PC-9 (cell line): ENCODE results near the gene HPX. TPM values are rescaled to one million over a fixed set of nuclear protein-coding genes. Genes with fewer than 3 reads are reported as not detected.

Source experiments
- BruUV-seq: library from RNA; stranded (reverse); fragments of 400-500 nt; replicated peaks from 2 replicates; lab custom pipeline; 2021; lab: Mats Ljungman, UMichigan
- CTCF ChIA-PET: fragments of 300-600 bp; sonication (Branson Sonifier 250); formaldehyde crosslinking; loops from one replicate; lab custom pipeline; 2022; ENCODE audit warnings: antibody characterized with exemption; lab: Charles Lee
- POLR2A ChIA-PET: fragments of 300-600 bp; sonication (Branson Sonifier 250); formaldehyde crosslinking; loops from one replicate; lab custom pipeline; 2022; ENCODE audit warnings: antibody characterized with exemption; ENCODE audit not compliant: unreplicated experiment; lab: Charles Lee
- DNase-seq, 2 experiments: peaks; one replicate each; pipeline versions ENCODE4 v3.0.0 to v3.0.0-alpha.2; 2015 to 2022; ENCODE audit warnings: mixed read lengths in 1 of 2
- H2AFZ ChIP-seq: fragments of 200-600 bp; sonication (generic); 2 replicates; pipeline ENCODE4 v1.8.1; 2017; ENCODE audit warnings: antibody characterized with exemption
- H3F3A ChIP-seq: fragments of 200-600 bp; sonication (generic); 2 replicates; pipeline ENCODE4 v1.8.1; 2017; ENCODE audit warnings: antibody characterized with exemption, mild to moderate bottlenecking, low read depth; ENCODE audit not compliant: insufficient read depth
- H3K27ac ChIP-seq: fragments of 200-600 bp; sonication (generic); 2 replicates; pipeline ENCODE4 v1.6.1; 2016; ENCODE audit warnings: mixed run types
- H3K27me3 ChIP-seq: fragments of 200-600 bp; sonication (generic); 2 replicates; pipeline ENCODE4 v1.6.1; 2016; ENCODE audit warnings: low read depth, mixed run types; ENCODE audit not compliant: insufficient read depth
- H3K36me3 ChIP-seq: fragments of 200-600 bp; sonication (generic); 2 replicates; pipeline ENCODE4 v1.6.1; 2016; ENCODE audit warnings: low read depth, mixed run types
- H3K4me1 ChIP-seq: fragments of 200-600 bp; sonication (generic); replicated peaks from 2 replicates; pipeline ENCODE4 v1.6.1; 2016; ENCODE audit warnings: mixed run types; ENCODE audit not compliant: insufficient read depth
- H3K4me2 ChIP-seq: fragments of 200-600 bp; sonication (generic); 2 replicates; pipeline ENCODE4 v1.6.1; 2017; ENCODE audit warnings: mixed run types
- H3K4me3 ChIP-seq: fragments of 200-600 bp; sonication (generic); 2 replicates; pipeline ENCODE4 v1.6.1; 2016; ENCODE audit warnings: mixed run types
- H3K79me2 ChIP-seq: fragments of 200-600 bp; sonication (generic); 2 replicates; pipeline ENCODE4 v1.6.1; 2017; ENCODE audit warnings: low read depth, mixed run types
- H3K9me2 ChIP-seq: fragments of 200-600 bp; sonication (generic); 2 replicates; pipeline ENCODE4 v1.8.1; 2017; ENCODE audit warnings: mild to moderate bottlenecking; ENCODE audit not compliant: insufficient read depth
- H3K9me3 ChIP-seq: fragments of 200-600 bp; sonication (generic); 2 replicates; pipeline ENCODE4 v1.8.1; 2016; ENCODE audit warnings: low read depth; ENCODE audit not compliant: insufficient read depth
- H4K20me1 ChIP-seq: fragments of 200-600 bp; sonication (generic); 2 replicates; pipeline ENCODE4 v1.8.1; 2017; ENCODE audit not compliant: insufficient read depth
- CTCF ChIP-seq: fragments of 200-600 bp; sonication (generic); conservative IDR thresholded peaks from 2 replicates; pipeline ENCODE4 v1.6.1; 2017; ENCODE audit warnings: mixed run types, antibody characterized with exemption, mild to moderate bottlenecking, moderate library complexity
- EZH2 ChIP-seq: fragments of 200-600 bp; sonication (generic); IDR thresholded peaks from 2 replicates; pipeline ENCODE4 v1.8.0; 2017; ENCODE audit warnings: antibody characterized with exemption, low read depth
- intact Hi-C: fragments of 100-400 bp; cut with micrococcal nuclease; formaldehyde crosslinking; loops from one replicate; pipeline ENCODE4 v1.10.0; 2022; ENCODE audit not compliant: unreplicated experiment
- total RNA-seq: library from RNA; stranded (reverse); gene quantifications from 2 replicates; pipeline ENCODE4 v1.2.3, GENCODE V29; 2021

The HPX gene
- total RNA-seq, 1 experiment from 2014 or later: 0.68 TPM

- H3K27ac ChIP-seq: no peak overlapping the region
- POLR2A ChIA-PET: no interaction called here
- TF ChIP-seq CTCF: no peak
- TF ChIP-seq EZH2: no peak
These were observed 34.9 kb downstream of the HPX start for GRCh38 chr11:6405846-6406245.

GRCh38 chr11:6405052-6405667 is 35.6 kb downstream of the HPX start:
- Histone ChIP-seq H3K4me2 (no peak overlapping the region), H3K9me2 (no peaks in the 10 kb centered on the region), H3K4me1 (no peaks in the 10 kb centered on the region), H2AFZ (no peak overlapping the region), H3K27me3 (no peaks in the 10 kb centered on the region), H3K4me3 (no peak overlapping the region), H3F3A (no peaks in the 10 kb centered on the region), H4K20me1 (no peaks in the 10 kb centered on the region), H3K36me3 (no peaks in the 10 kb centered on the region), H3K79me2 (no peaks in the 10 kb centered on the region), H3K27ac (no peak overlapping the region), H3K9me3 (no peaks in the 10 kb centered on the region)
- no TSS peak for BruUV-seq
- POLR2A ChIA-PET: no interaction called here
- intact Hi-C loops: no loop called here
- no peak for DNase-seq
- no peak for TF ChIP-seq CTCF
- TF ChIP-seq EZH2: no peak
- CTCF ChIA-PET: interaction anchor here (0.6 kb wide), 1 partner anchor 83 kb away, joined by 3 read pairs; no protein-coding TSS in a partner anchor

More at GRCh38 chr11:6405846-6406245, 34.9 kb downstream of the HPX start:
- DNase-seq: no peak
- Histone ChIP-seq H3K79me2 (no peaks in the 10 kb centered on the region), H3K36me3 (no peaks in the 10 kb centered on the region), H3K4me2 (no peak overlapping the region), H4K20me1 (no peaks in the 10 kb centered on the region), H3F3A (no peaks in the 10 kb centered on the region), H2AFZ (no peak overlapping the region), H3K9me3 (no peaks in the 10 kb centered on the region), H3K9me2 (no peaks in the 10 kb centered on the region), H3K4me1 (no peaks in the 10 kb centered on the region), H3K4me3 (no peak overlapping the region), H3K27me3 (no peaks in the 10 kb centered on the region)
- CTCF ChIA-PET: interaction anchor here (0.6 kb wide), 1 partner anchor 84 kb away, joined by 3 read pairs; no protein-coding TSS in a partner anchor
- no TSS peak for BruUV-seq
- intact Hi-C loops: no loop called here

- Histone ChIP-seq H2AFZ (no peak overlapping the region), H3K9me3 (no peaks in the 10 kb centered on the region), H3K36me3 (no peaks in the 10 kb centered on the region), H3K4me1 (no peaks in the 10 kb centered on the region), H4K20me1 (no peaks in the 10 kb centered on the region), H3K79me2 (no peaks in the 10 kb centered on the region), H3K4me3 (no peak overlapping the region), H3K4me2 (no peak overlapping the region), H3K27ac (no peak overlapping the region), H3K27me3 (no peaks in the 10 kb centered on the region), H3K9me2 (no peaks in the 10 kb centered on the region), H3F3A (no peaks in the 10 kb centered on the region)
- no peak for DNase-seq
- ChIA-PET POLR2A (no interaction called here), CTCF (no interaction called here)
- intact Hi-C loops: no loop called here
- no TSS peak for BruUV-seq
- TF ChIP-seq CTCF (no peak), EZH2 (no peak)
These were observed 36.3 kb downstream of the HPX start for GRCh38 chr11:6404342-6405051.
